HepG2 (cell line): ENCODE data around the gene TKTL1. TPM values are rescaled to one million over a fixed set of nuclear protein-coding genes. Genes with fewer than 3 reads are reported as not detected.

Experiments used
- CBFB ChIP-seq: sonication (generic); formaldehyde crosslinking; IDR thresholded peaks from 2 replicates; pipeline ENCODE4 v1.4.0; 2020; ENCODE audit warnings: missing genetic modification reagents
- GTF3A ChIP-seq: sonication (generic); formaldehyde crosslinking; conservative IDR thresholded peaks from 2 replicates; pipeline ENCODE4 v1.4.0; 2020; ENCODE audit warnings: mild to moderate bottlenecking, missing genetic modification reagents
- HDAC1 ChIP-seq: sonication (generic); formaldehyde crosslinking; IDR thresholded peaks from 2 replicates; pipeline ENCODE4 v1.5.1; 2020; ENCODE audit warnings: mild to moderate bottlenecking, missing genetic modification reagents
- IRF9 ChIP-seq: sonication (generic); formaldehyde crosslinking; IDR thresholded peaks from 2 replicates; pipeline ENCODE4 v1.8.0; 2022; ENCODE audit warnings: missing genetic modification reagents, mild to moderate bottlenecking, borderline replicate concordance
- JUND ChIP-seq: sonication (generic); formaldehyde crosslinking; IDR thresholded peaks from 2 replicates; pipeline ENCODE4 v1.8.0; 2022; ENCODE audit warnings: mild to moderate bottlenecking, missing genetic modification reagents
- KDM2A ChIP-seq: sonication (generic); formaldehyde crosslinking; IDR thresholded peaks from 2 replicates; pipeline ENCODE4 v1.4.0; 2020; ENCODE audit warnings: low read depth, missing genetic modification reagents, borderline replicate concordance
- MEIS1 ChIP-seq: sonication (generic); formaldehyde crosslinking; IDR thresholded peaks from 2 replicates; pipeline ENCODE4 v1.9.0; 2021; ENCODE audit warnings: mild to moderate bottlenecking, missing genetic modification reagents, moderate library complexity, borderline replicate concordance
- MIXL1 ChIP-seq: IDR thresholded peaks from 2 replicates; pipeline ENCODE4 v1.6.1; 2016
- NCOR1 ChIP-seq: fragments of 200-600 bp; sonication (generic); IDR thresholded peaks from 2 replicates; pipeline ENCODE4 v1.7.0; 2017; ENCODE audit warnings: antibody characterized with exemption, low read length, borderline replicate concordance
- RXRB ChIP-seq: IDR thresholded peaks from 2 replicates; pipeline ENCODE4 v1.6.1; 2016; ENCODE audit warnings: borderline replicate concordance, missing genetic modification reagents, missing compliant biosample characterization
- SKIL ChIP-seq: sonication (generic); formaldehyde crosslinking; IDR thresholded peaks from 2 replicates; pipeline ENCODE4 v1.8.0; 2022; ENCODE audit warnings: missing genetic modification reagents, mild to moderate bottlenecking, moderate library complexity, borderline replicate concordance
- SPEN ChIP-seq: sonication (generic); formaldehyde crosslinking; IDR thresholded peaks from 2 replicates; pipeline ENCODE4 v1.5.1; 2020; ENCODE audit warnings: low read depth, mild to moderate bottlenecking, missing genetic modification reagents
- TAF1 ChIP-seq: sonication (generic); formaldehyde crosslinking; IDR thresholded peaks from 2 replicates; pipeline ENCODE4 v1.4.0; 2020; ENCODE audit warnings: missing genetic modification reagents
- TBX2 ChIP-seq: sonication (generic); formaldehyde crosslinking; IDR thresholded peaks from 2 replicates; pipeline ENCODE4 v1.5.0; 2020; ENCODE audit warnings: missing genetic modification reagents, mild to moderate bottlenecking, borderline replicate concordance
- TFAP4 ChIP-seq: sonication (generic); IDR thresholded peaks from 2 replicates; pipeline ENCODE4 v1.6.1; 2016; ENCODE audit warnings: low read depth, borderline replicate concordance
- THAP11 ChIP-seq: IDR thresholded peaks from 2 replicates; pipeline ENCODE4 v1.6.1; 2016; ENCODE audit warnings: missing biosample characterization, missing genetic modification reagents
- ZFAT ChIP-seq: sonication (generic); formaldehyde crosslinking; conservative IDR thresholded peaks from 2 replicates; pipeline ENCODE4 v1.8.1; 2023; ENCODE audit warnings: missing genetic modification reagents, inconsistent platforms
- ZFP90 ChIP-seq: sonication (generic); formaldehyde crosslinking; IDR thresholded peaks from 2 replicates; pipeline ENCODE4 v1.8.0; 2022; ENCODE audit warnings: missing genetic modification reagents, mild to moderate bottlenecking, inconsistent platforms, borderline replicate concordance
- ZGPAT ChIP-seq: IDR thresholded peaks from 2 replicates; pipeline ENCODE4 v1.6.1; 2016; ENCODE audit warnings: mild to moderate bottlenecking
- ZMAT3 ChIP-seq: sonication (generic); formaldehyde crosslinking; conservative IDR thresholded peaks from 2 replicates; pipeline ENCODE4 v1.7.0; 2021; ENCODE audit warnings: missing genetic modification reagents
- ZNF160 ChIP-seq: sonication (generic); formaldehyde crosslinking; IDR thresholded peaks from 2 replicates; pipeline ENCODE4 v1.8.0; 2022; ENCODE audit warnings: mild to moderate bottlenecking, inconsistent platforms, missing genetic modification reagents
- ZNF180 ChIP-seq: sonication (generic); formaldehyde crosslinking; IDR thresholded peaks from 2 replicates; pipeline ENCODE4 v1.4.0; 2020; ENCODE audit warnings: low read depth, missing genetic modification reagents, borderline replicate concordance
- ZNF331 ChIP-seq: sonication (generic); formaldehyde crosslinking; IDR thresholded peaks from 2 replicates; pipeline ENCODE4 v1.4.0; 2020; ENCODE audit warnings: missing genetic modification reagents
- ZNF333 ChIP-seq: sonication (generic); formaldehyde crosslinking; IDR thresholded peaks from 2 replicates; pipeline ENCODE4 v1.4.0; 2020; ENCODE audit warnings: mild to moderate bottlenecking, missing genetic modification reagents, borderline replicate concordance
- ZNF781 ChIP-seq: sonication (generic); formaldehyde crosslinking; IDR thresholded peaks from 2 replicates; pipeline ENCODE4 v1.5.1; 2020; ENCODE audit warnings: borderline replicate concordance, mild to moderate bottlenecking, missing genetic modification reagents; ENCODE audit errors: not compliant biosample characterization
- polyA plus RNA-seq, 8 experiments: library from polyadenylated mRNA; depleted of rRNA in 3 of 8; stranded (reverse) in 7 of 8; unstranded in 1 of 8; fragments of >200 nt; fragmentation: Illumina TruSeq in 4 of 8; extraction: Trizol in 4 of 8; gene quantifications; 2 replicates each; pipeline versions ENCODE4 v1.2.1 to v1.2.3, GENCODE V29; 2011 to 2016; ENCODE audit warnings: low read depth in 4 of 8, missing spikeins in 1 of 8, mixed read lengths in 1 of 8; ENCODE audit not compliant: insufficient read depth in 1 of 8
- total RNA-seq, 5 experiments: library from RNA; depleted of rRNA; stranded (reverse); fragments of >200 nt; fragmentation: Illumina TruSeq; extraction: Trizol; gene quantifications; 2 replicates each; pipeline ENCODE4 v1.2.3, GENCODE V29; 2016; ENCODE audit warnings: low read depth in 1 of 5

TKTL1 gene
- total and polyA plus RNA-seq, 2 of the 13 experiments (the other 11 are each of a cell fraction or from before 2014, with no cell fraction given) = not detected

GRCh38 chrX:154371017-154371788 lies 75.6 kb downstream of the TKTL1 start (continued):
- peak; percentile 37; the same call in 1 of the 2 replicates for TF ChIP-seq ZGPAT
- peak; percentile 59 for TF ChIP-seq MIXL1 (CRISPR knock-in tag)
- no peak for TF ChIP-seq GTF3A (CRISPR knock-in tag)
- no peak for TF ChIP-seq MEIS1
- TF ChIP-seq ZNF331 (CRISPR knock-in tag) = 0 out of 2 replicates have a peak, but pooled peaks have one; percentile 22
- no peak; the same call in 1 of the 2 replicates for TF ChIP-seq ZNF333
- TF ChIP-seq ZMAT3 = peak; percentile 73
- peak; percentile 36; the same call in 1 of the 2 replicates for TF ChIP-seq SKIL (CRISPR knock-in tag)
- no peak for TF ChIP-seq JUND (CRISPR knock-in tag)
- no peak for TF ChIP-seq NCOR1
- peak; percentile 48; the same call in 1 of the 2 replicates for TF ChIP-seq SPEN
- TF ChIP-seq KDM2A (CRISPR knock-in tag) = peak; percentile 82
- TF ChIP-seq ZFP90 (CRISPR knock-in tag) = no peak; the same call in 1 of the 2 replicates
- TF ChIP-seq THAP11 (CRISPR knock-in tag) = peak; percentile 60; the same call in 1 of the 2 replicates
- TF ChIP-seq RXRB = peak; percentile 29; the same call in 1 of the 2 replicates
- TF ChIP-seq ZFAT (CRISPR knock-in tag) = no peak
- TF ChIP-seq ZNF160 (CRISPR knock-in tag) = peak; percentile 30; the same call in 1 of the 2 replicates
- peak; percentile 67; the same call in 1 of the 2 replicates for TF ChIP-seq HDAC1 (CRISPR knock-in tag)
- peak; percentile 63; the same call in 1 of the 2 replicates for TF ChIP-seq IRF9 (CRISPR knock-in tag)
- no peak for TF ChIP-seq ZNF180 (CRISPR knock-in tag)
- peak; percentile 44 for TF ChIP-seq ZNF781 (CRISPR knock-in tag)
- no peak for TF ChIP-seq TFAP4
- TF ChIP-seq TBX2 (CRISPR knock-in tag) = peak; percentile 51; the same call in 1 of the 2 replicates
- peak; percentile 91 for TF ChIP-seq TAF1
- TF ChIP-seq CBFB (CRISPR knock-in tag) = peak; percentile 48; the same call in 1 of the 2 replicates
